HepG2 (cell line): ENCODE data around the gene WDR81. TPM values are rescaled to one million over a fixed set of nuclear protein-coding genes. Genes with fewer than 3 reads are reported as not detected.
"Not testable (repeated sequence)": the region's sequence is repeated elsewhere in the genome, so short reads cannot be mapped to it uniquely, and the experiment has no call there.

Source experiments
- ATAC-seq: fragments of 200-7000 bp; cut with Tn5 transposase; 3 replicates; pipeline ENCODE4 v1.9.1; 2020; ENCODE audit warnings: mild to moderate bottlenecking, moderate library complexity
- BruUV-seq: library from RNA; stranded (reverse); fragments of 400-500 nt; replicated peaks from 2 replicates; lab custom pipeline; 2021; lab: Mats Ljungman, UMichigan
- CTCF ChIA-PET: fragments of 300-600 bp; formaldehyde crosslinking; extraction: SDS; loops from one replicate; lab custom pipeline; 2021; ENCODE audit warnings: low total read pairs, inconsistent platforms, low intra/inter-chr PET ratio; lab: Yijun Ruan, JAX
- POLR2A ChIA-PET: fragments of 350-600 bp; sonication (Branson Sonifier 250); formaldehyde crosslinking; loops from one replicate; lab custom pipeline; 2020; ENCODE audit warnings: antibody characterized with exemption, inconsistent platforms; lab: Yijun Ruan, JAX
- DNase-seq: peaks from one replicate; pipeline ENCODE4 v3.0.0-alpha.2; 2015; ENCODE audit warnings: low spot score
- FAIRE-seq: peaks from 3 replicates; lab custom pipeline; 2011; peaks lifted over from hg19 to GRCh38; lab: Jason Lieb, UNC
- H2AFZ ChIP-seq: one replicate; pipeline ENCODE4 v1.6.1; 2011; ENCODE audit warnings: low read length, inconsistent platforms
- H3K27ac ChIP-seq: fragments of 300-600 bp; 3 replicates; pipeline ENCODE4 v1.8.0; 2011; ENCODE audit warnings: mixed run types, mild to moderate bottlenecking, mixed read lengths, low read length, inconsistent platforms; ENCODE audit not compliant: insufficient read depth; ENCODE audit errors: extremely low read length
- H3K27me3 ChIP-seq, 2 experiments: fragments of 200-600 bp in 1 of 2; 2 replicates in 1 of 2; 3 replicates in 1 of 2; pipeline versions ENCODE4 v1.6.0 to v1.8.0; 2011; ENCODE audit warnings: low read length in 2 of 2, mild to moderate bottlenecking in 2 of 2, moderate library complexity in 2 of 2, inconsistent platforms in 1 of 2; ENCODE audit not compliant: insufficient read depth in 2 of 2, control insufficient read depth in 1 of 2
- H3K36me3 ChIP-seq, 2 experiments: fragments of 200-600 bp in 1 of 2; replicated peaks in 1 of 2; 2 replicates in 1 of 2; 3 replicates in 1 of 2; pipeline versions ENCODE4 v1.5.1 to v1.8.0; 2011; ENCODE audit warnings: low read length in 2 of 2, inconsistent platforms in 1 of 2; ENCODE audit not compliant: insufficient read depth in 2 of 2, control insufficient read depth in 1 of 2
- H3K4me1 ChIP-seq: 2 replicates; pipeline ENCODE4 v1.5.1; 2012; ENCODE audit warnings: low read length, inconsistent platforms; ENCODE audit not compliant: insufficient read depth
- H3K4me2 ChIP-seq: 2 replicates; pipeline ENCODE4 v1.6.0; 2011; ENCODE audit warnings: low read depth, low read length, inconsistent platforms
- H3K4me3 ChIP-seq, 3 experiments: fragments of 200-600 bp in 1 of 3; sonication (generic), shearing (Covaris generic) in 1 of 3; replicated peaks in 1 of 3; 2 replicates each; pipeline ENCODE4 v1.5.1; 2011 to 2016; ENCODE audit warnings: low read length in 3 of 3, inconsistent platforms in 2 of 3, low read depth in 2 of 3, mild to moderate bottlenecking in 2 of 3, control low read depth in 1 of 3, mixed read lengths in 1 of 3; ENCODE audit not compliant: insufficient read depth in 1 of 3
- H3K79me2 ChIP-seq: one replicate; pipeline ENCODE4 v1.6.1; 2011; ENCODE audit warnings: low read length, inconsistent platforms; ENCODE audit not compliant: insufficient read depth
- H3K9ac ChIP-seq: 2 replicates; pipeline ENCODE4 v1.6.0; 2011; ENCODE audit warnings: mild to moderate bottlenecking, low read depth, low read length, inconsistent platforms; ENCODE audit not compliant: insufficient read depth
- H3K9me3 ChIP-seq: 2 replicates; pipeline ENCODE4 v1.5.1; 2012; ENCODE audit warnings: mild to moderate bottlenecking, low read length
- H4K20me1 ChIP-seq: 2 replicates; pipeline ENCODE4 v1.6.0; 2011; ENCODE audit warnings: inconsistent platforms, mild to moderate bottlenecking, low read length, moderate library complexity; ENCODE audit not compliant: insufficient read depth
- WGBS: methylation state at CpG from one replicate; pipeline ENCODE4 v1.1.6; 2017; ENCODE audit warnings: low lambda C conversion rate; 5-methylcytosine and 5-hydroxymethylcytosine counted together
- in situ Hi-C: cut with HindIII; loops from 2 replicates; pipeline ENCODE4 v1.10.0; 2017; ENCODE audit warnings: low pct_unique_long_range_greater_than_20kb; ENCODE audit not compliant: extremely low pct_ligation_motif_present
- intact Hi-C: fragments of 100-400 bp; cut with micrococcal nuclease; formaldehyde crosslinking; loops from one replicate; pipeline ENCODE4 v1.10.0; 2022; ENCODE audit not compliant: unreplicated experiment
- polyA plus RNA-seq, 8 experiments: library from polyadenylated mRNA; depleted of rRNA in 3 of 8; stranded (reverse) in 7 of 8; unstranded in 1 of 8; fragments of >200 nt; fragmentation: Illumina TruSeq in 4 of 8; extraction: Trizol in 4 of 8; gene quantifications; 2 replicates each; pipeline versions ENCODE4 v1.2.1 to v1.2.3, GENCODE V29; 2011 to 2016; ENCODE audit warnings: low read depth in 4 of 8, missing spikeins in 1 of 8, mixed read lengths in 1 of 8; ENCODE audit not compliant: insufficient read depth in 1 of 8
- total RNA-seq, 5 experiments: library from RNA; depleted of rRNA; stranded (reverse); fragments of >200 nt; fragmentation: Illumina TruSeq; extraction: Trizol; gene quantifications; 2 replicates each; pipeline ENCODE4 v1.2.3, GENCODE V29; 2016; ENCODE audit warnings: low read depth in 1 of 5
- TF ChIP-seq, protein P1 (sequence below): conservative IDR thresholded peaks from 2 replicates; pipeline ENCODE4 v1.6.1; 2018; ENCODE audit warnings: missing genetic modification reagents

WDR81 gene
- total and polyA plus RNA-seq, 2 of the 13 experiments (the other 11 are each of a cell fraction or from before 2014, with no cell fraction given) = 9.1 to 16.7 TPM

DNA sequence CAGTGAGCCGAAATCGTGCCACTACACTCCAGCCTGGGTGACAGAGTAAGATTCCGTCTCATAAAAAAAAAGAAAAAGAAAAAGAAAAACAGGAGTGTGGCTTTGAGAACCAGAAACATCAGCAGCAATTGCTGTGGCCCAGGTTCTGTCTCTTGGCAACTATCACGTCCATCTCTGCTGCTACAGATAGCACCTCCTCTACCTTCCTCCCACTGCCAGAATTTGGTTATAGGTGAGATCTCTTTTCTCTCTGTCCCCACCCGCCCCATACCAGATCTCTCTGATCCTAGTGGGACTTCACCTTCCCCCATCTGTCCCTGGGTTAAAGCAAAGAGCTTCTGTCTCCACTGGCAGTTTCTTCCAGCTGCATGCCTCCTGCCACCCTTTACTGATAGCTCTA is 17.4 kb upstream of the WDR81 start:
- in situ Hi-C loops = loop anchor here (25.0 kb wide), 1 partner anchor 330 kb away; the partner anchor contains the start of genes DPH1, OVCA2 and RTN4RL1
- CTCF ChIA-PET = no interaction called here
- ATAC-seq = no peak

DNA sequence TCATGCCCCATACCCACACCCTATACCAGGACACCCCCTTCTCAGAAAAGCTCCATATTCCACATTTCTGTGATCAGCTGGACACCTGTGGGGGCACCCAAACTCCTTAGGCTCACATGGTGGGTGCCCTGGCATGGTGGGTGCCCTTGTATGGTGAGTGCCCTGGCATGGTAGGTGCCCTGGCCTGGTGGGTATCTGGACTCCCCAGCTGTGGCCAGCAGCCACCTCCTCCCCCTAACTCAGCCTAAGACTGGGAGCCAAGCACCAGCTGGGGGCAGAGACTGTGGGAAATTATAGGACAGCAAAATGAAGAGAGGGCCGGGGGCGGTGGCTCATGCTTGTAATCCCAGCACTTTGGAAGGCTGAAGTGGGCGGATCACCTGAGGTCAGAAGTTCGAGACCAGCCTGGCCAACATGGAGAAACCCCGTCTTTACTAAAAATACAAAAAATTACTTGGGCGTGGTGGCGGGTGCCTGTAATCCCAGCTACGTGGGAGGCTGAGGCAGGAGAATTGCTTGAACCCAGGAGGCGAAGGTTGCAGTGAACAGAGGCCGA is 15.6 kb upstream of the WDR81 start:
- Histone ChIP-seq H3K36me3 (peaks cover 6 to 19% of the 10 kb centered on the region in 2 experiments), H3K4me1 (peaks cover 26% of the 10 kb centered on the region), H3K4me2 (peak overlapping the region; percentile 76; the same call in 1 of the 2 replicates)
- 86% methylated on average over 10 of the region's 10 CpGs for whole genome bisulfite sequencing
- CTCF ChIA-PET, H3K79me2 ChIP-seq, H3K4me3 ChIP-seq, intact Hi-C loops, H3K27ac ChIP-seq, H3K9ac ChIP-seq, ATAC-seq, BruUV-seq, H4K20me1 ChIP-seq, FAIRE-seq, H3K9me3 ChIP-seq, H3K27me3 ChIP-seq, DNase-seq, H2AFZ ChIP-seq: not testable (repeated sequence)
- POLR2A ChIA-PET = interaction anchor here (1.1 kb wide), 1 partner anchor 54 kb away, joined by 6 read pairs; no protein-coding TSS in a partner anchor
- in situ Hi-C loops = loop anchor here (25.0 kb wide), 1 partner anchor 328 kb away; the partner anchor contains the start of genes DPH1, OVCA2 and RTN4RL1

More for the DNA sequence above, 17.4 kb upstream of the WDR81 start:
- H3K4me1 ChIP-seq = peaks cover 13% of the 10 kb centered on the region
- H3K4me3 ChIP-seq = no peak overlapping the region
- POLR2A ChIA-PET = no interaction called here
- WGBS = 86% methylated on average over 5 of the region's 5 CpGs
- H3K27ac ChIP-seq = no peak overlapping the region
- 0 out of 2 replicates have a peak, but pooled peaks cover 2% of the 10 kb centered on the region for H4K20me1 ChIP-seq
- no peak for DNase-seq
- H3K79me2 ChIP-seq = no peaks in the 10 kb centered on the region
- FAIRE-seq = no peak
- no peaks in the 10 kb centered on the region for H3K9me3 ChIP-seq
- intact Hi-C loops = no loop called here
- no peak overlapping the region for H3K9ac ChIP-seq
- H3K4me2 ChIP-seq = no peak overlapping the region
- TF ChIP-seq, protein P1, sequence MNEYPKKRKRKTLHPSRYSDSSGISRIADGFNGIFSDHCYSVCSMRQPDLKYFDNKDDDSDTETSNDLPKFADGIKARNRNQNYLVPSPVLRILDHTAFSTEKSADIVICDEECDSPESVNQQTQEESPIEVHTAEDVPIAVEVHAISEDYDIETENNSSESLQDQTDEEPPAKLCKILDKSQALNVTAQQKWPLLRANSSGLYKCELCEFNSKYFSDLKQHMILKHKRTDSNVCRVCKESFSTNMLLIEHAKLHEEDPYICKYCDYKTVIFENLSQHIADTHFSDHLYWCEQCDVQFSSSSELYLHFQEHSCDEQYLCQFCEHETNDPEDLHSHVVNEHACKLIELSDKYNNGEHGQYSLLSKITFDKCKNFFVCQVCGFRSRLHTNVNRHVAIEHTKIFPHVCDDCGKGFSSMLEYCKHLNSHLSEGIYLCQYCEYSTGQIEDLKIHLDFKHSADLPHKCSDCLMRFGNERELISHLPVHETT (CRISPR knock-in tag) = no peak
- TF ChIP-seq, all 625 proteins: peak for 0
- Histone ChIP-seq H2AFZ (no peak overlapping the region), H3K27me3 (peaks cover 0 to 4% of the 10 kb centered on the region in 2 experiments; a peak in 1 of 5 replicates), H3K36me3 (peaks cover 0 to 3% of the 10 kb centered on the region in 2 experiments; a peak in 1 of 5 replicates)
- BruUV-seq = no TSS peak
